ENCODE data around the gene FCSK.

DNA sequence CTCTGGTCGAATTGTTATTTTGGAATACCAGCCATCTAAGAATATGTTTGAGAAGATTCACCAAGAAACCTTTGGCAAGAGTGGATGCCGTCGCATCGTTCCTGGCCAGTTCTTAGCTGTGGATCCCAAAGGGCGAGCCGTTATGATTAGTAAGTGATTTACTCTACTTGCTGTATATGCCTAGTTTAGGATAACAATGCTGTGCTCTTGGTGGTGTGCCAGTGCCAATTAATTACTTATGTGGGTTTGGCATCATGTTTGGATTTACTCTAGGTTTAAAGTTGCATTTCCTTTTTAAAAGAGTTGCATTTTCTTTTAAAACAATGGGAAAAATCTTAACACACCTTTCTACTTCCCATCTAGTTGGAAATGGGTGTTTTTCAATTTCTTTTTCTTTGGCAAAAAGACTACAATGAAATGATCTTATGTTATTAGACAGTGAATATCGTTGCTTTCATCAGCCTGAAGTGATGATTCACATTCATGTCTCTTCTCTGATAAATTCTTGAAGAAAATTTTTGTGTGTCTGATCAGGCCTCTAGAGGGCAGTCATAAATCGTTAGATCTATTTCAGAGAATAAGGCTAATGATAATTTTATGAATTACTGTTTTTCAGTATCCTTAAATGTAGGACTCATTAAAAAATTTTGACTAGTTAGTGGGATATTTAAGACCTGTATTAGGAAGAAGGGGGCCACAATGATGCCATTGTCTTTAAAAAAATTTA is 74.8 kb downstream of the FCSK start:
- TF ChIP-seq, protein P1, sequence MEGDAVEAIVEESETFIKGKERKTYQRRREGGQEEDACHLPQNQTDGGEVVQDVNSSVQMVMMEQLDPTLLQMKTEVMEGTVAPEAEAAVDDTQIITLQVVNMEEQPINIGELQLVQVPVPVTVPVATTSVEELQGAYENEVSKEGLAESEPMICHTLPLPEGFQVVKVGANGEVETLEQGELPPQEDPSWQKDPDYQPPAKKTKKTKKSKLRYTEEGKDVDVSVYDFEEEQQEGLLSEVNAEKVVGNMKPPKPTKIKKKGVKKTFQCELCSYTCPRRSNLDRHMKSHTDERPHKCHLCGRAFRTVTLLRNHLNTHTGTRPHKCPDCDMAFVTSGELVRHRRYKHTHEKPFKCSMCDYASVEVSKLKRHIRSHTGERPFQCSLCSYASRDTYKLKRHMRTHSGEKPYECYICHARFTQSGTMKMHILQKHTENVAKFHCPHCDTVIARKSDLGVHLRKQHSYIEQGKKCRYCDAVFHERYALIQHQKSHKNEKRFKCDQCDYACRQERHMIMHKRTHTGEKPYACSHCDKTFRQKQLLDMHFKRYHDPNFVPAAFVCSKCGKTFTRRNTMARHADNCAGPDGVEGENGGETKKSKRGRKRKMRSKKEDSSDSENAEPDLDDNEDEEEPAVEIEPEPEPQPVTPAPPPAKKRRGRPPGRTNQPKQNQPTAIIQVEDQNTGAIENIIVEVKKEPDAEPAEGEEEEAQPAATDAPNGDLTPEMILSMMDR (IDR thresholded peaks at IDR 0.05; ENCODE audit: low read depth, low read length, poor library complexity, severe bottlenecking), result peak; percentile 73
- TF ChIP-seq EZH2phosphoT487 (IDR thresholded peaks at IDR 0.05; ENCODE audit: borderline replicate concordance, low read length), result no peak
